OCI-LY7 (cell line): Measurements from ENCODE around the gene EEIG2. TPM values are rescaled to one million over a fixed set of nuclear protein-coding genes. Genes with fewer than 3 reads are reported as not detected.

Experiments
- BruUV-seq: library from RNA; stranded (reverse); fragments of 400-500 nt; replicated peaks from 2 replicates; lab custom pipeline; 2021; lab: Mats Ljungman, UMichigan
- CTCF ChIA-PET: fragments of 300-600 bp; sonication (Branson Sonifier 250); formaldehyde crosslinking; loops from one replicate; lab custom pipeline; 2022; ENCODE audit warnings: antibody characterized with exemption; ENCODE audit not compliant: unreplicated experiment; lab: Charles Lee
- POLR2A ChIA-PET: fragments of 300-600 bp; sonication (Branson Sonifier 250); formaldehyde crosslinking; loops from one replicate; lab custom pipeline; 2022; ENCODE audit warnings: antibody characterized with exemption; lab: Charles Lee
- DNase-seq: peaks from one replicate; pipeline ENCODE4 v3.0.0-alpha.2; 2015; ENCODE audit warnings: low spot score
- H2AFZ ChIP-seq: fragments of 200-600 bp; sonication (generic), shearing (Covaris generic); 2 replicates; pipeline ENCODE4 v1.6.1; 2014; ENCODE audit warnings: mild to moderate bottlenecking, antibody characterized with exemption, low read length, moderate library complexity
- H3K27ac ChIP-seq: fragments of 200-600 bp; sonication (generic); 2 replicates; pipeline ENCODE4 v1.5.1; 2014; ENCODE audit warnings: mixed run types, low read depth, mild to moderate bottlenecking, moderate library complexity, low read length, inconsistent platforms; ENCODE audit not compliant: poor library complexity, severe bottlenecking
- H3K36me3 ChIP-seq: fragments of 200-600 bp; sonication (generic); 2 replicates; pipeline ENCODE4 v1.6.1; 2014; ENCODE audit warnings: mild to moderate bottlenecking, antibody characterized with exemption, low read length, moderate library complexity, mixed read lengths; ENCODE audit not compliant: insufficient read depth
- H3K4me1 ChIP-seq: fragments of 200-600 bp; sonication (generic); 2 replicates; pipeline ENCODE4 v1.5.1; 2014; ENCODE audit warnings: mild to moderate bottlenecking, low read length; ENCODE audit not compliant: insufficient read depth, poor library complexity, severe bottlenecking
- H3K4me2 ChIP-seq: fragments of 200-600 bp; sonication (generic); 2 replicates; pipeline ENCODE4 v1.6.1; 2014; ENCODE audit warnings: mild to moderate bottlenecking, low read length
- H3K4me3 ChIP-seq: fragments of 200-600 bp; sonication (generic); 2 replicates; pipeline ENCODE4 v1.5.1; 2014; ENCODE audit warnings: mild to moderate bottlenecking, low read depth, low read length; ENCODE audit not compliant: poor library complexity, severe bottlenecking
- H3K79me2 ChIP-seq: fragments of 200-600 bp; sonication (generic); 2 replicates; pipeline ENCODE4 v1.6.1; 2016; ENCODE audit warnings: low read depth, mild to moderate bottlenecking, low read length, moderate library complexity, mixed read lengths; ENCODE audit not compliant: insufficient read depth
- H3K9me2 ChIP-seq: fragments of 200-600 bp; sonication (generic); 2 replicates; pipeline ENCODE4 v1.6.1; 2016; ENCODE audit warnings: mild to moderate bottlenecking, low read length, mixed read lengths; ENCODE audit not compliant: insufficient read depth
- H3K9me3 ChIP-seq: fragments of 200-600 bp; sonication (generic); 2 replicates; pipeline ENCODE4 v1.6.1; 2014; ENCODE audit warnings: mild to moderate bottlenecking, mixed run types, low read length, mixed read lengths
- H4K20me1 ChIP-seq: fragments of 200-600 bp; sonication (generic); 2 replicates; pipeline ENCODE4 v1.6.1; 2014; ENCODE audit warnings: mild to moderate bottlenecking, antibody characterized with exemption, low read length, moderate library complexity, mixed read lengths; ENCODE audit not compliant: insufficient read depth
- CTCF ChIP-seq: fragments of 200-600 bp; sonication (generic); conservative IDR thresholded peaks from 2 replicates; pipeline ENCODE4 v1.5.1; 2014; ENCODE audit warnings: mild to moderate bottlenecking, antibody characterized with exemption, low read length, moderate library complexity, mixed read lengths
- EZH2phosphoT487 ChIP-seq: fragments of 200-600 bp; sonication (generic); IDR thresholded peaks from 2 replicates; pipeline ENCODE4 v1.6.1; 2018; ENCODE audit warnings: low read depth, borderline replicate concordance, mild to moderate bottlenecking, mixed run types, antibody characterized with exemption, low read length, moderate library complexity, mixed read lengths
- intact Hi-C: fragments of 100-400 bp; cut with micrococcal nuclease; formaldehyde crosslinking; loops from one replicate; pipeline ENCODE4 v1.10.0; 2022; ENCODE audit not compliant: unreplicated experiment
- total RNA-seq, 2 experiments: library from RNA; depleted of rRNA in 1 of 2; stranded (reverse); fragments of >200 nt in 1 of 2; shearing (Covaris generic) in 1 of 2; gene quantifications; 2 replicates each; pipeline ENCODE4 v1.2.3, GENCODE V29; 2014 to 2022

EEIG2 gene
- total RNA-seq, 2 experiments from 2014 or later = 23.1 to 24.7 TPM

GRCh38 chr1:108565512-108565911 is 5.6 kb downstream of the EEIG2 start:
- Histone ChIP-seq H3K9me3 (no peaks in the 10 kb centered on the region), H3K27ac (no peak overlapping the region), H3K9me2 (no peaks in the 10 kb centered on the region), H2AFZ (no peak overlapping the region), H4K20me1 (peaks cover 6% of the 10 kb centered on the region; the same call in 1 of the 2 replicates), H3K79me2 (peaks cover 38% of the 10 kb centered on the region; the same call in 1 of the 2 replicates), H3K4me1 (peaks cover 25% of the 10 kb centered on the region), H3K36me3 (no peaks in the 10 kb centered on the region), H3K4me2 (no peak overlapping the region), H3K4me3 (no peak overlapping the region)
- POLR2A ChIA-PET = no interaction called here
- intact Hi-C loops = no loop called here
- CTCF ChIA-PET = no interaction called here
- DNase-seq = no peak
- TF ChIP-seq CTCF (no peak), EZH2phosphoT487 (no peak)
- no TSS peak for BruUV-seq

GRCh38 chr1:108568589-108568988 is 8.7 kb downstream of the EEIG2 start:
- intact Hi-C loops = no loop called here
- H3K36me3 ChIP-seq = no peaks in the 10 kb centered on the region
- H3K9me3 ChIP-seq = no peaks in the 10 kb centered on the region
- H3K4me2 ChIP-seq = no peak overlapping the region
- H3K4me1 ChIP-seq = peaks cover 8% of the 10 kb centered on the region
- no peak overlapping the region for H3K4me3 ChIP-seq
- TF ChIP-seq EZH2phosphoT487 = no peak
- no peak for TF ChIP-seq CTCF
- DNase-seq = no peak
- no peak overlapping the region for H3K27ac ChIP-seq
- H4K20me1 ChIP-seq = 0 out of 2 replicates have a peak, but pooled peaks cover 6% of the 10 kb centered on the region
- CTCF ChIA-PET = no interaction called here
- POLR2A ChIA-PET = no interaction called here
- no peak overlapping the region for H2AFZ ChIP-seq
- H3K9me2 ChIP-seq = no peaks in the 10 kb centered on the region
- BruUV-seq = no TSS peak
- peaks cover 13% of the 10 kb centered on the region; the same call in 1 of the 2 replicates for H3K79me2 ChIP-seq

- intact Hi-C loops = no loop called here
- H4K20me1 ChIP-seq = 0 out of 2 replicates have a peak, but pooled peaks cover 6% of the 10 kb centered on the region
- CTCF ChIA-PET = no interaction called here
- BruUV-seq = no TSS peak
- peaks cover 8% of the 10 kb centered on the region for H3K4me1 ChIP-seq
- no peak overlapping the region for H2AFZ ChIP-seq
- DNase-seq = no peak
- H3K9me3 ChIP-seq = no peaks in the 10 kb centered on the region
- no peak overlapping the region for H3K4me2 ChIP-seq
- POLR2A ChIA-PET = interaction anchor here (0.5 to 1.0 kb wide), 2 partner anchors 12 to 411 kb away, joined by 3 to 4 read pairs; no protein-coding TSS in a partner anchor
- H3K4me3 ChIP-seq = no peak overlapping the region
- H3K27ac ChIP-seq = no peak overlapping the region
- H3K36me3 ChIP-seq = no peaks in the 10 kb centered on the region
- H3K79me2 ChIP-seq = peaks cover 11% of the 10 kb centered on the region; the same call in 1 of the 2 replicates
- no peaks in the 10 kb centered on the region for H3K9me2 ChIP-seq
- TF ChIP-seq CTCF = no peak
- no peak for TF ChIP-seq EZH2phosphoT487
These were observed 9.3 kb downstream of the EEIG2 start for GRCh38 chr1:108569097-108569728.
